Stimulated activated naive CD4-positive, alpha-beta T cell treated with Interleukin-2 at 50 U/mL for 16 hours (primary cell): ENCODE data around the gene NKTR.

Experiments
- DNase-seq: peaks from one replicate; lab custom pipeline; 2025; lab: John Stamatoyannopoulos, UW

The NKTR gene

GRCh38 chr3:42662037-42662812 lies 61.7 kb downstream of the NKTR start:
- no peak for DNase-seq

DNA sequence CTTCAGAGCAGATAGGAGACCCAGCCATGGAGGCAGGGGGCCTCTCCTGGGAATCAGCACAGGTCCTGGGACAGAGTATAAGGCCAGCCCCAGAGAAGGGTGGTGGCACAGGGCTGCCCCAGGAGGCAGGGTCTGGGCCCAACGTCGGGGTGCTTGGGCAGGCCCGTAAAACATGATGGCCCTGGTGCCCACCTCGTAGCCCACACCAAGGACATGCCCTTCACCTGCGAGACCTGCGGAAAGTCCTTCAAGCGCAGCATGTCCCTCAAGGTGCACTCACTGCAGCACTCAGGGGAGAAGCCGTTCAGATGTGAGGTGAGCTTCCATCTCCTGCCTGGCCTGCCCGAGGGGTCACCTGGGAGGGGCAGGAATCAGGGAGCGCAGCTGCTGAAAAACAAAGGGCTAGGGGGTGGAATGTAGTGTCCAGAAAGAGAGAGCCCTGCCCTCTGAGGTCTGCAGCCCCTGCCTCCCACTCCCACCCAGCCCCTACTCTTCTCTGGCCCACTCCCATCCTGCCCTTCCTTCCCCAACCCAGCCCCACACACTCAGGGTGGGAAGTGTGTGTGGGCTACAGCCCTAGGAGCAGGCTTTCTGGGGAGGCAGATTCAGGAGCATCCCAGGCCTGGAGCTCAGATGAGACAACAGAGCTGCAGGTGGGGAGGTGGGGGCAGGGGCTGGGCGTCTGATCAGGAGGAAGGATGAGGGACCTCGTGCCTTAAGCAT lies 62.5 kb downstream of the NKTR start:
- DNase-seq: no peak

- no peak for DNase-seq
These were observed 63.3 kb downstream of the NKTR start for GRCh38 chr3:42663581-42664437.

DNA sequence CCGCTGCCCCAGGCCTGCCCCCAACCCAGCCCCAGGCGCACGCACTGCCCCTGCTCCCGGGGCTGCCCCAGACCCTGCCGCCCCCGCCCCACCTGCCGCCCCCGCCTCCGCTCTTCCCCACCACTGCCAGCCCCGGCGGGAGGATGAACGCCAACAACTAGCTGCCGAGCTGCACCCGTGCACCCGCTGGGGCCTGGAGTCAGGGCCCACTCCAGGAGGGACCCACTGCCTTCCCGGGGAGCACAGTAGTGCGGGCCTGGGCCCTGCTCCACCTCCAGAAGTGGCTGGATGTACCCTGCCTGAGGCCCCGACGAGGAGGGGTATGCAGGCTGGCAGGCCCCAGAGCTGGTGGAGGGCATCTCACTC lies 63.9 kb downstream of the NKTR start:
- no peak for DNase-seq

DNA sequence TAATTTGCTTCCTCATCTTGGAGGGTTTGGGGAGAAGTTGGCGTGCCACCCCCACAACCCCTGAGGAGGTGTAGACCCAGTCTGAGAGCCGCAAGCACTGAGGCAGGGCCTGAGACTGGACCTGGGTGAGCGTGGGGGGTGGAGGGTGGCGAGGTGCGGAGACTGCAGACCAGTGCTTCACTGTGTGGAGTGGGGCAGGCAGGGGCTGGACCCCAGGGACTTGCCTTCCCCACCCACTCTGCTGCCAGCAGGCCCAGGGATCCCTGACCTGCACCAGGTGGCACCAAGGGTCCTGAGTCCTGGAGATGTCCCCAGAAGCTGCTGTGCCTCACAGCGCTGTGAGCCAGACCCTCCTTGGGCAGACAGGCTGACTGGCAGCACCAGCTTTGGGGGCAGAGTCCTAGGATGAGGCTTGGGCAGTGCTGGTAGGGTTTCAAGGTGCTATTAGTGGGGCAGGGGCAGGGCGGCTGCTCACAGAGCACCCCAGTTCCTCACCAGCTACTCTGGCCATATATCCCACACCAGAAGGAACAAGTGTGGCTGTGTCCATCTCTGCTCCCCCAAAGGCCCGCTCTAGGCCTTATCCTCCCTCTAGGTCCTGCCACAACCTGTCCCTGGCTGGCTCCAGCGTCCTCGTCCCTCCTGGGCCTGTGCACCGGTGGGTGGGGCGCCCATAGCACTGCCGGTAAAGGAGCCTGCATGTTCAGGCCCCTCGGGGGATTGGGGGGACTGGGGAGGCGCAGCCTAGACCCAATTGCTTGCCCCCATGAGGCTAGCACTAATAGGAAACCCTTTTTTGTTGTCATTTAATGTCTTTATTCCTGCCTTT lies 64.8 kb downstream of the NKTR start:
- no peak for DNase-seq

DNA sequence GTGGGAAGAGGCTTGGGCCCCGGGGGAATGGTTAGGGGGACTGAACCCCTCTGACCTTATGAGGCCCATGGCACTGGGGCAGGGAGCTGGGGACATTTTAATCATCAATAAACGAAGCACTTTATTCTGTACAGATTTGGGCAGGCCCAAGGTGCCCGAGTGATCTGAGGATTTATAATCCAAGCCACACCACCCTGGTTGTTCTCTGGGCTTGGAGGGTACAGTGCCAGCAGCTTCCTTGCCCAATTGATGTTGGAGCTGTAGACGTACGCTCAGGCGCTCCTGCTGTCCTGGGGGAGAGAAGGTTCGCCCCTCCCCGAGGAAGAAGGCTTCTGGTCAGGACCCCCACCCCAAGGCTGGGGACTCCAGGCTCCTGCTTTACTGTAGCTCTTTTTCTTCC lies 65.5 kb downstream of the NKTR start:
- DNase-seq: no peak

- no peak for DNase-seq
These were observed 66.1 kb downstream of the NKTR start for GRCh38 chr3:42666577-42666998.

DNA sequence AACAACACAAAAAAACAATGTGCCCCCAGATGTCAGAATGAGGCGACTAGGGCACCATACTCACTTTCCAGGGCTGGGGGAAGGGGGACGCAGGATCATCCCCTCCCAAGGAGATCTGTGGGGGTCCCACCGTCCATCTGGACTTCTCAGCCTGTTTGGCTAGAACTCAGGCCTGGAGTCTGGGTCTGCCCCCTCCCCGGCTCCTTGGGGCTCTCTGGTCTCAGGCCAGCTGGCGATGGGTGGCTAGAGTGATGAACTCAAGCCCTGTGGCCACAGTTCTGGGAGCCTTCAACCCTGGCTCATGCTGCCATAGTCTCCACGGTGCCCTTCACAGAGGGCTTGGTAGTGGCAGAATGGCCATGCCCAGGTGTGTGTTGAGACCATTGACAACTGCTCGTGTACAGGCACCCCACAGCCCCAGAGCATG lies 66.6 kb downstream of the NKTR start:
- no peak for DNase-seq

DNA sequence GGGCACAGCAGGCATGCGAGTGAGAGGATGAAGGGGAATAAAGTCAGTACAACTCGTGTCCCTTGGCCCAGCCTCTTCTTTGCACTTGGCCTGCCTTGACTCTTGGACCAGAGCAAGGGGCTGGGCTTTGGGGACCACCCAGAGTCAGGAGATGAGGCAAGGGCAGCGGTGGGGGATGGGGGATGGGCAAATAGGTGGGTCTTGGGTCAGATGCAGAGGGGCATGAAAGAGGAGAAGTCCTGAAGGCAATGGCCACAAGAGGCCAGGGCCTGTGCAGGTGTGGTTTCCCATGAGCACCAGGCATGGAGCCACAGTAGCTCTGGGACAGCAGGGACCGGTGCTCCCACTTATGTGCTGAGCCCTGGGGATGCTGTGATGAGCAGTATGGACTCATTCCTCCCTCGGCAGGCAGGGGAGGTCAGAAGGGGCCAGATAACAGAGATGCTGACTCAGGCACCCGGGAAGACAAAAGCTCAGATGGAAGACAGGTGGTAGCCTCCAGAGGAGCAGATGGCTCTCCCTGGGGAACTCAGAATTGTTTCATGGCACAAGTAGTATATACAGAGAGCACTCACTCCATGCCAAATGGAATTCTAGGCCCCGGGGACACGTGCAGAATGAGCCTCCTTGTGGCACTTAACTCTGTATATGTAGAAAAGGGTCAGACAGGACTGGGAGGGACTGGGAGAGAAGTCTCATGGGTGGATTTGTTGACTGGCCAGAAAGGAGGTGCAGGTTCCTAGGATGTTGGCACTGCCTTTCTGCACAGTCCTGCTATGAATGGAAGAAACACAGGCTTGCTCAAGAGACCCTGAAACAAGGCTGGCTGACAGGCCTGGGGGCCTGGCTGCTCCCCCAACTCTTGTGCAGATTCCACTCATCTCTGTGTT lies 67.3 kb downstream of the NKTR start:
- DNase-seq: no peak

DNA sequence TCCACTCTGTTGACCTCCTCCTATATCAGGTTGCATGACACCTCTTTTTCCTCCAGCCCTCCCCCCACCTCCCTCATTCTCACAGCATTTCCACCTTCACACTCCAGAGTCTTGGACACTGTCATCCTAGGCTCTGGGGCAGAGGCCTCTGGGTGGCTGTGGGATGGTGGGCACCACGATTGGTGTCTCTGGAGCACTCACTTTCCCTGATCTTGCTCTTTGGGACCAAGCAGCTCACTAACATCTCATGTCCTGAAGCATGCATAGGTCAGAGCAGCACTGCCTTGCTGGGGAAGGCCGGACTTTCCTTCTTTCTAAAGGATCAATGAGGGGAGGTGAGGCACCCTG lies 67.9 kb downstream of the NKTR start:
- DNase-seq: no peak

- DNase-seq: no peak
These were observed 68.3 kb downstream of the NKTR start for GRCh38 chr3:42668793-42669217.

GRCh38 chr3:42670051-42670576 lies 69.6 kb downstream of the NKTR start:
- DNase-seq: no peak

GRCh38 chr3:42670670-42671069 lies 70.2 kb downstream of the NKTR start:
- no peak for DNase-seq

DNA sequence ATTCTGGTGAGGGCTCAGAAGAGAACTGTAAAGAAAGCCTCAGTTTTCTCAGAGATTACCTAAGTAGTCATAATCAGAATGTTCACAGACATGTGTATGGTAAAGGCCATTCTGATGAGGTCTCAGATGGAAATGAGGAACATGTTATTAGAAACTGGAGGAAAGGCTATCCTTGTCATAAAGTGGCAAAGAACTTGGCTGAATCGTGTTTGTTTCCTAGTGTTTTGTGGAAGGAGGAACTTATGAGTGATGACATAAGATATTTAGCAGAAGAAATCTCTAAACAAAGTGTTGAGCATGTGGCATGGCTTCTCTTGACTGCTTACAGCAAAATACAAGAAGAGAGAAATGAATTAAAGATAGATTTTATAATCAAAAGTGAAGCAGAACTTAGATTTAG lies 72.0 kb downstream of the NKTR start:
- no peak for DNase-seq

GRCh38 chr3:42673082-42673481 lies 72.6 kb downstream of the NKTR start:
- no peak for DNase-seq

DNA sequence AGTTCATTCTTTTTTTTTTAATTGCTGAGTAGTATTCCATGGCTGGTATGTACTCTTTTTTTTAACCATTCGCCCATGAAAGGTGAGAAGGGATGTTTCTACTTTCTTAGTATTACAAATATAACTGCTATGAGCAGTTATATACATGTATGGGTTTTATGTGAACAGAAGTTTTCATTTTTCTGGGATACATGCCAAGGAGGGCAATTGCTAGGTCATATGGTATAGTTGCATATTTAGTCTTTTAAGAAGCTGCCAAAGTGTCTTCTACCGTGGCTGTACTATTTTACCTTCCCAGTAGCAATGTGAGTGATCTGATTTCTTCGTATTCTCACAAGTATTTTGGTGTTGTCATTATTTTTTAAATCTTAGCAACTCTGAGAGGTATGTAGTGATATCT lies 73.7 kb downstream of the NKTR start:
- DNase-seq: no peak

- DNase-seq: no peak
These were observed 75.4 kb downstream of the NKTR start for GRCh38 chr3:42675909-42676308.

DNA sequence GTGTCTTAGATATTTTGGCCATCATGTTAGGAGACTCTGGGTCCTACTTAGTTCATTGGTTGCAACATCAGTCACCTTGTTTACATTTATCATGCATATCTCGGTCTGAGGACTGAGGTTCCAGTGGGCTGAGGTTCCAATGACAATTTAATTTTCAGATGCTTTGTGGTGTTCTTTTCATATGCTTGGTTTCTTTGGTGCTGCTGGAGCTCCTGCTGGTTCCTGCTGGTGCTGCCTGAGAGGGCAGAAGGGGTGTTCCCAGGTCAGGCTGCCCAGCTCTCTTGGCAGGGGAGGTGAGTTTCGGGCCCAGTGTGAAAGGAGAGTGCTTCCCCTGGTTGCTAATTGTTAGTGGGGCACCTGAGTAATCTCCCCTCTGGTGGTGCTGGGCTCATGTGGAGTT lies 78.0 kb downstream of the NKTR start:
- no peak for DNase-seq

DNA sequence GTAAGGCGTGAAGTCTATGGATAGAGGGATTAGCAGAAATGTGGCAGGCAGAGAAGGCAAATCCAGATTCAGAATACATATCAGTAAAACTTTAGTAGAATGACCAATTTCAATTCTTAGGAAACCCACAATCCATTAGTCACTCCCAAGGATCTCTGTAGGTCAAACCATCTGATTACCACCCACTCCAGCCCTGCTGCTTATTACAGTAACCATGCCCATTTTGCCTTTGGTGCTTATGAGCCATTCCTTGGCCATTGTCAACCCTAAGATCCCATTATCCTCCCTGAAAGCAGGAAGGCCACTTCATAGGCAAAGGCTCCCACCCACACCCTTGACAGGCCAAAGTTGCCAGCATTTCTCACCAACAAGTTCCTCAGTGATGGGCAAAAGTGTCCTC lies 79.8 kb downstream of the NKTR start:
- DNase-seq: no peak

DNA sequence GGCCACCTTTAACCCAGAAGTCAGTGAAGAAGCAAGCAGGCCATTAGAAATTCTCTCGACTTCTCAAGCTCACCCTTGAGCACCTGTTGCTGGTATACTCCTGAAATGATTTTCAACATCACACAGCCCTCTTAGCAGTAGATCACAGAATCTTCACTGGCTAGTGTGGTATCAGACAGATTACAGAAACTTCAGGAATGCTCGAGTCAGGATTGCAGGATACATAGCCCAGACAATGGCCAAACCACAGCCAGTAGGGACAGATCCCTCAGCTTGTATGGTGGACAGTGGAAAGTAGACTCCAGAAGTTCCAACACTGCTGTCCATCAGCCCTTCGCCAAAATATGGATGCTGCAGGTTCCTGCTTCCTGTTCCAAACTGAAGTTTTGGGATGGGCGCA lies 80.3 kb downstream of the NKTR start:
- DNase-seq: no peak
